Activated T-cell treated with anti-CD3 and anti-CD28 coated beads for 1 hour (primary cell): ENCODE results near the gene AGPAT3.
A peak's percentile ranks its signal among the peaks of the same experiment; 100 is the strongest.

Experiments
- DNase-seq: peaks from one replicate; pipeline ENCODE4 v3.0.0-alpha.2; 2020; ENCODE audit warnings: low read depth

The AGPAT3 gene

DNA sequence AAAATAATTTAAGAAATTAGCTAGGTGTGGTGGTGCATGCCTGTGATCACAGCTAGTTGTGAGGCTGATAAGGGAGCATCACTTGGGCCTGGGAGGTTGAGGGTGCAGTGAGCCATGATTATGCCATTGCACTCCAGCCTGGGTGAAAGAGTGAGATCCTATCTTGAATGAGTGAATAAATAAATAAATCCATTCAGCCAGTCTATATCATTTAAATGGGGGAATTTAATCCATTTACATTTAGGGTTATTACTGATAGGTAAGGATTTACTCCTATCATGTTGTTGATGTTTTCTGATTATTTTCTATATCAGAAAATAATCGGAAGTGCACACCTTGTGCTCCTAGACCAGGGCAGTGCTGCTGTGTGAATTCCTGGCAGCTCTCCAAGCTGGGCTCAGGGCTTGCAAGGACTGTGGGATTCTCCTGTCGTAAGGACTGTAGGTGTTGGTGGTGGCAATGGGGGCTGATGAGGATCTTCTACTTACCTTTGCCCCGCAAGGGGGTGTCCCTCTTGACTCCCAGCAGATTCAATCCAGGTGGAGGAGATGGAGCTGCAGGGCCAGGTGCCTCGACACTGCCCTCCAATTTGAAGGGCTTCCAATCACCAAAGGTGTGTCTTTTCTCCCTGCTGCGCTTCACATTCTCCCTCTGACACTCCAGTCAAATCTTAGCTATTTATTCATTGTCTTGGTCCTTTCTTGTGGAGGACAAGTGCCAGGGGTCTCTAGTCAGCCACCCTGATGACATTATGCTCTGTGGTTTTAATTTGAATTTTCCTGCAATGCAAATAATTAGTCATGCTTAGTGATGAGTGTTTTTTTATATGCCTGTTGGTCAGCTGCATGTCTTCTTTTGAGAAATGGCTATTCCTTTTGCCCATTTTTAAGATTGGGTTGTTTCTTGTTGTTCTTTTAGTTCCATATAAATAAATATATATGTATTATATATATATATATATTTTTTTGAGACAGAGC lies 133.0 kb downstream of the AGPAT3 start:
- DNase-seq: no peak

DNA sequence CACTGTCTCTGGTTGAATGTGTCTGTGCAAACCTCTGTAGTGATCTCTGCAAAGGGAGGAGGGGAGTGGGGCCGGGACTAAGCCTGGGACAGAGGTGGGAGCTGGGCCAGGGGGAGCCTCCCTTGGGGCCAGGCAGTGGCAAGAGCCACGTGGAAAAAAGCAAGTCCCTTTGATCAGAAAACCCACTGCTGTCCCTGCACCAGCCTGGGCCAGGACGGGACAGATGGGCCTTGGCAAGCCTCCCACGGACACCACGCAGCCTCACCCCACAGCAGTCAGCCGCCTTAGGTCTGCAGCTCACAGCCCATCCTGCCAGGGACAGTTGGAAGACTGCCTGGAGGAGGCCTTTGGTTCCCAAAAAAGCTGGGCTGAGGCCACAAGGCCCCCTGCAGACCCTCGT lies 135.3 kb downstream of the AGPAT3 start:
- no peak for DNase-seq

GRCh38 chr21:44002511-44002910 lies 137.5 kb downstream of the AGPAT3 start:
- DNase-seq: no peak

DNA sequence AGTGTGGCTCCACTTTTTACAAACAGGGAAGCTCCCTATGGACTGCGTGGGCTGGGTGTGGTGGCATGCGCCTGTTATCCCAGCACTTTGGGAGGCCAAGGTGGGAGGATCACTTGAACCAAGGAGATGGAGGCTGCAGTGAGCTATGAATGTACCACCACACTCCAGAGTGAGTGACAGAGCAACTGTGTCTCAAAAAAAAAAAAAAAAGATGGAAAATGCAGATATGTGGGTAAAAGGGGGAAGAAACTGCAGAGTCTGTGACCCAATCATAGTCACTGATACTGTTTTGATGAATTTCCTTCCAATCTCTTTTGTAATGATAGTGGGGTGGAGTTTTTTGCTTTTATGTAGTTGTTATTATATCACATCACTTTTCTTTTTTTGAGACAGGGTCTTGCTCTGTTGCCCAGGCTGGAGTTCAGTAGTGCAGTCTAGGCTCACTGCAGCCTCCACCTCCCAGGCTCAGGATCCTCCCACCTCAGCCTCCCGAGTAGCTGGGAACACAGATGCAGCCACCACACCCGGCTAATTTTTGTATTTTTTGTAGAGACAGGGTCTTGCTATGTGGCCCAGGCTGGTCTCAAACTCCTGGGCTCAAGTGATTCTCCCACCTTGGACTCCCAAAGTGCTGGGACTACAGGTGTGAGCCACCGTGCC lies 138.4 kb downstream of the AGPAT3 start:
- DNase-seq: no peak

DNA sequence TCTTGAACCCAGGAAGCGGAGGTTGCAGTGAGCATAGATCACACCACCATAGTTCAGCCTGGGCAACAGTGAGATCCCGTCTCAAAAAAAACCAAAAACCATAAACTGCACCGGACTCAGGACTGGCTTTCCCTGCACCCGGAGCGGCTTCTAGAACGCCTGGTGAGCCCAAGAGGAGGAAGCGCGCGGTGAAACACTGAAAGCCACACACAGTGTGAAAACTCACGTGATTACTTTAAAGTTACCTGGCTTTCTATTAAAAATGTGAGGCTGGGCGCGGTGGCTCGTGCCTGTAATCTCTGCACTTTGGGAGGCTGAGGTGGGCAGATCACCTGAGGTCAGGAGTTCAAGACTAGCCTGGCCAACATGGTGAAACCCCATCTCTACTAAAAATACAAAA lies 140.0 kb downstream of the AGPAT3 start:
- no peak for DNase-seq

DNA sequence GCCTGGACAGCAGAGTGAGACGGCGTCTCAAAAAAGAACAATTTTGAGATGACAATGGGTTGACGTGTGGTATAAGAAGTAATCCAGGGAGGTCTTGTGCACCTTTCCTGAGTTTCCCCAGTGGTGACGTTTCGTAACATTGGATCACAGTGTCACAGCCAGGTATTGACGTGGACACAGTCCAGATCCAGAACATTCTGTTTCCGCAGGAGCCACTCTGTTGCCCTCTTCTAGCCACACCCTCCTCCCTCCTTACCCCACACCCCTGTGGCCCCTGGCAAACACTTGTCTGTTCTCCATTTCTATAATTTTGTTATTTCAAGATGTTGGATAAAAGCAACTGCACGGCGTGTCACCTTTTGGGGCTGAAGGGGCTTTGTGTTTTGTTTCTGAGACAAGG lies 140.6 kb downstream of the AGPAT3 start:
- DNase-seq: no peak

GRCh38 chr21:44006017-44006619 lies 141.1 kb downstream of the AGPAT3 start:
- no peak for DNase-seq

- no peak for DNase-seq
Measured at GRCh38 chr21:44006656-44007055, 141.6 kb downstream of the AGPAT3 start.

DNA sequence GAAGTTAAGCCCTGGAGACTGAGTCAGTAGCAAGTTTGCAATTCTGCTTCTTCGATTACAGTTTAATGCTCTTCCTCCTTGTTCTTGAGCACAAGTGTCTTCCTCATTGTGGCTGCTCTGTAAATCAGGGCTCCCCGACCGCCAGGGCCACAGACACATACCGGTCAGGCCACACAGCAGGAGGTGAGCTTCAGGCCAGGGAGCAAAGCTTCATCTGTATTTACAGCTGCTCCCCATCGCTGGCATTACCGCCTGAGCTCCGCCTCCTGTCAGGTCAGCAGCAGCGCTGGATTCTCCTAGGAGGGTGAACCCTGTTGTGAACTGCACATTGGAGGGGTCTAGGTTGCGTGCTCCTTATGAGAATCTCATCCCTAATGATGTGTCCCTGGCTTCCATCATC lies 145.4 kb downstream of the AGPAT3 start:
- DNase-seq: no peak

- no peak for DNase-seq
Measured at GRCh38 chr21:44011123-44011522, 146.1 kb downstream of the AGPAT3 start.

- DNase-seq: peak; percentile 65
Measured at GRCh38 chr21:44011579-44012473, 146.8 kb downstream of the AGPAT3 start, which contains the start of gene TRAPPC10. TRAPPC10 (plus strand) TSS chr21:44012309; CDS start chr21:44012494, 185 bp downstream.

DNA sequence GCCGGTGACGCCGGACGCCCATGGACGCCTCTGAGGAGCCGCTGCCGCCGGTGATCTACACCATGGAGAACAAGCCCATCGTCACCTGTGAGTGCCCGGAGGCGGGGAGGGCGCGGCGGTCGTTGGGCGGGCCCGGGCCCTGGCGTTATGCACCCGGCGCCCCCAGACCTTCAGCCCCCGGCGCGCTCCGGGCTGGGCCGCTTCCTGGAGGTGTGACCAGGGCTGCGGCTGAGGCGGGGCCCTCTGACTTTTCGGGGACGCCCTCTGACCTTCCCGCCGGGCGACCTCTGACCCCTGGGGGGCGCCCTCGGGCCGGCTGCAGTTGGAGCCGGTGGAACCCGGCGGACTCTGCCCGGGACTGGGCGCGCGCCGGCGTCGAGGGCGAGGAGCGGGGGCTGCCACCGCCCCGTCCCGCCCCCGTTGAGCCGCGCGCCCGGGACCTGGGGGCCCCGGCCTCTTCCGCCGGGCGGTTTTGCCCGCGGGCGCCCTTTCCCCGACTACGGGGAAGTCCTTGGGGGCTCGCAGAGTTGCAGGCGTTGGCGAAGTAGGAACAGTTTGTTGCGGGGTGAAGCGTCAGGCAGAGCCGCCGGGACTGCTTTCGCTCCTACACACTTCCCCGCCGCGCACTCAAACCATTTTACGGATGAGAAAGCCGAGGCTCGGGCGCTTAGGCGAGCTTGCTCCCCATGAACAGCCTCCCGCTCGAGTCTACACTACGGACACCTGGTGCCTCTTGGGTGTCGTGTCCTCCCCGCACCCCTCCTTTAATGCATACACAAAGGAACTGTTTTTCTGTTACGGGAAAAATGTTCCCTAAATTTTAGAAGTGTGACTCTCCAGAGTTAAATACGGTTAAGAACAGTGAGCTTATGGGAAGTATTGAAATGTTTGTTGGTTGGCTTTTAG lies 147.7 kb downstream of the AGPAT3 start:
- DNase-seq: peak; percentile 75

DNA sequence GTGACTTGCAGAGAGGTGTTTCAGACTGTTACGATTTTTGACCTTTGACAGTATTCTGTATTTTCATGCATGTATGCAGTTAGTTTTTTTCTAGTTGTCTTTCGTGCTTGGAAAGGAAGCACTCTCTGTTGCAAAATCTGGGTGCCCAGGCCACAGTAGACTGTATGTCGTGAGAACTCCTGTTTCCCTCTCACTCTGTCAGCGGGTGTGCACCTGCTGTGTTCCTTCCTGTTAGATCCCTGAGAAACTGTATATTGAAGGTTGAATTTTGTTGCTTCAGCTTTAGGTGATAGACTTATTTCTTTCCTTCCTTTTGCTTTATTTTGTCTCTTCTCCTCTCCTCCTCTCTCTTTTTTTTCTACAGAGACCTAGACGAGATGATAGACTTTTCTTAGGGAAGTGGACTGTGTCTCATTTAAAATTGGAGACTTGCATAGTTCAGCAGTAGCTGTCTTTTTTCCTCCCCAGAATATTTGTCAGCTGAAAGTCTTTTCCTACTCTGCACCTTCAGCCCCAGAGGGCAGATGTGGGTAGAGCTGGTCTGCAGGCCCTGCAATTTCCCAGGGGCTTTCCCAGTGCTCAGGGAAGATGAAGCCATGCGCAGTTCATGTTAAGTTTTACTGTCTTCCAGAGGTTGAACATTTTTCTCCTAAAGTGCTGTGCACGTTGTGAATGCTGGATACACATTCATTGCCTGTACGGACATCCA lies 148.5 kb downstream of the AGPAT3 start:
- DNase-seq: no peak

DNA sequence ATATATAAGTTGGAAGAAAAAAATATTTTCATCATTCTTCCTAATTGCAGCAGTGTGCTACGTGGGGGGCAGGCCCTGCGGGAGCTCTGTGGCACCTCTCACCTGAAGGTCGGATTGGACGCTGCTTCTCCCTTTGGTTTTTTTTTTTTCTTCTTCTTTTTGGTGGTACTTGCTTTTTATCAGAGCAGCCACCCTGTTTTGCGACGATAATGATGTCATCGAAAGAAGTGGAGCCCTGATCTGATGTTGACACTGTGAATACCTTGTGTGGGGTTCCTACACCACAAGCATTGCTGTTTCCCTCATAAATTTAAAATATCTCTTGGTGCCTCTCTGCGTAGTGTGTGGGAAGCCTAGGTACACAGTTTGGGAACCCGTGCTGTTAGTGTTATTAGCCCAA lies 152.6 kb downstream of the AGPAT3 start:
- no peak for DNase-seq

- DNase-seq: no peak
Measured at GRCh38 chr21:44018127-44018526, 153.1 kb downstream of the AGPAT3 start.

DNA sequence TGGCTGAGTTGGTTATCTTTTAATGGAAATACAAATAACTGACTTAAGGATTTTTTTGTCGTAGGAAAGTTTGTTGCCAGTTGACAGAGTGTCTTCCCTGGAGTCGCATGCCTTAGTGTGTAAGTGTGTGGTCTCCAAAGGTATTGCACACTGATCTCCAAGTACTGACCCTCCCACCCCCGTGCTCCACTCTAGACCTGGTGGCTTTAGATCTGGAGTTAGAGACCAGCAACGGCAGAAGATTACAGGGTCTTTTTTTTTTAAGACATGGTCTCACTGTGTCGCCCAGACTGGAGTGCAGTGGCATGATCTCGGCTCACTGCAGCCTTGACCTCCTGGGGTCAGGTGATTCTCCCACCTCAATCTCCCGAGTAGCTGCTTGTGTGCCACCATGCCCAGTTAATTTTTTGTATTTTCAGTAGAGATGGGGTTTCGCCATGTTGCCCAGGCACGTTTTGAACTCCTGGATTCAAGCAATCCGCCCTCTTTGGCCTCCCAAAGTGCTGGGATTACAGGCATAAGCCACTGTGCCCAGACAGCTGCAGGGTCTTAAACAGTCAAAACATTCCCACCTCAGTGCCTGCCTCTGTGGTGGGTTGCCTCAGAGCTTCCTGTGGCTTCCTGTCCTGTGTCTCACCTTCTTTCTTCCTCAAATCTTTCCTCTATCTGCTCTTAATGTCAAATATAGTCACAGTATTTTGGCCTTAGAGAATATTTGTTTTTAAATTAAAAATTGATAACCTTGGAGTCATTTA lies 154.0 kb downstream of the AGPAT3 start:
- no peak for DNase-seq

DNA sequence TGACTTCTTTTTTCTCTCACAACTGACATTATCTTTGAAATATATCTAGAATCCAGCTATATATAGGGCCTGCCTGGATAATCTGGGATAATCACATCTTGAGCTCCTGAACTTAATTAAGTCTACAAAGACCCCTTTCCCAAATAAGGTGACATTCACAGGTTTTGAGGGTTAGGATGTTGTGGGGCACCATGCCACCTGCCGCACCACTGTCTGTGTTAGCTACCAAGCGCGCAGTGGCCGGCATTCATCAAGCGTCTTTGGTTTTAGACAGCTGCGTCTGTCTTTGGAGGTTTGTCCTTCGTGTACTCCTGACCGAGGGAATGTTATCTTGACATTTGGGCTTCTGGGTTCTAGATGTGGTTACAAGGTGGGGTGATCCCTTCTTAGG lies 154.5 kb downstream of the AGPAT3 start:
- no peak for DNase-seq

DNA sequence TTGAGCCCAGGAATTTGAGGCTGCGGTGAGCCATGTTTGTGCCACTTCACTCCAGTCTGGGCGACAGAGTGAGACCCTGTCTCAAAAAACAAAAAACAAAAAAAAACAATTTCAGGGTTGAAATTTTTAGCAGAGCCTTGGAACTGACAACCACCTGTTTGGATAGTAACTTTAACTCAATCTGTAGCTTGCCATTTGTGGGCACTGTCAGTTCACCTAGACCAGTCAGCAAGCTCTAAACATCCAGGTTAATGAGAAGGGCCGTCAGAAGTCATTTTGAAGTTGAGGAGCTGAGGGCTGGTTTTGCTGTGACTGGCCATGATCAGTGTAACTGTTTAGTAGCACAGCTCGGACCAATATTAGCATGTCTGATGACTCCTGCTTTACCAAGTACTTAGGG lies 155.5 kb downstream of the AGPAT3 start:
- DNase-seq: no peak

DNA sequence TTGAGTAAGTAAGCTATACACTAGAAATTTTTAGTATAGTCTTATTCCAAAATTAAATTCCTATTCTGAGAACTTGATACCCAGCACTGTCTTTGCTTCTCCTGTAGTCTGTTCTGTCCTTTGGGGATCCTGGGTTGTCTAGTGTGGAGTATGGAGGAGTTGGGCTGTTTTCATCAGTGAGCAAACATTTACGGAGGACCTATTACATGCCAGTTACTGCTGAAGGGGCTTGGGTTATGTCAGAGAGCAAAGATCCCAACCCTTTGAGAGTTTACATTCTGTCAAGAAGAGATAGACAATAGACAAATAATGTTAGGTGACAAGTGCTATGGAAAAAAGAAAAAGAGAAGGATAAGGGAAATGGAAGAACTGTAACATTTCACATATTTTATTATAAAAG lies 156.0 kb downstream of the AGPAT3 start:
- DNase-seq: no peak
